MM.1S (cell line): Measurements from ENCODE around the gene CHAF1A.

Experiments used
- CTCF ChIP-seq: fragments of 300-600 bp; sonication (generic); IDR thresholded peaks from 2 replicates; pipeline ENCODE4 v1.5.1; 2016; ENCODE audit warnings: antibody characterized with exemption, low read length, mixed read lengths
- EZH2 ChIP-seq: fragments of 300-600 bp; sonication (generic); optimal IDR thresholded peaks from 2 replicates; pipeline ENCODE3; 2017; ENCODE audit warnings: low read depth, mild to moderate bottlenecking, antibody characterized with exemption, low read length, mixed read lengths
- EZH2phosphoT487 ChIP-seq: fragments of 300-600 bp; sonication (generic); IDR thresholded peaks from 2 replicates; pipeline ENCODE4 v1.6.1; 2018; ENCODE audit warnings: antibody characterized with exemption, low read length

DNA sequence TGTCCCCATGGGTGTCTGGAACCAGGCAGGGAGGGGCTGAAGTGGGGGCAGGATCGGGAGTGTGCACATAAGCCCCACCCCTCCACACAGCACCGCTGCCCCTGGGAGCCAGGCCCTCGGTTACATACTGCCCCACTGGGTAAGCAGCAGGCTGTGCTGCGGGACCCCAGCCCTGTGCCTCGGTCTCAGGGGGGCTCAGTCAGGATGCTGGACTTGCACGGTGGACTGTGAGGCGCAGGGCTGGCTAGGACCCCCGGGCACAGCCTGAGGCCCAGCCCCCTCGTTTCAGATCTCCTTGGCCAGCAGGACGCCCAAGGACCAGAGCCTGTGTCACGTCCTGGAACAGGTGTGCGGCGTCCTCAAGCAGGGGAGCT lies 42.8 kb upstream of the CHAF1A start:
- TF ChIP-seq CTCF (no peak), EZH2phosphoT487 (no peak), EZH2 (no peak)
